ENCODE results near the gene CPZ.

Gene CPZ

GRCh38 chr4:8641931-8642650 lies 49.5 kb downstream of the CPZ start:
- DNase-seq (ENCODE audit: extremely low read depth, insufficient read length), result no peak
- H3K27me3 ChIP-seq (replicated peaks; ENCODE audit: control insufficient read depth, insufficient read depth, low read length), result no peaks in the 10 kb centered on the region; the same call in none of the 2 replicates
- TF ChIP-seq CTCF (IDR thresholded peaks at IDR 0.05; ENCODE audit: insufficient read depth, low read length, poor library complexity, severe bottlenecking), result no peak
- H3K4me3 ChIP-seq (replicated peaks; ENCODE audit: low read depth, low read length), result no peak overlapping the region
- no peaks in the 10 kb centered on the region for H3K36me3 ChIP-seq (ENCODE audit: control insufficient read depth, insufficient read depth, low read length)

- no peaks in the 10 kb centered on the region for H3K36me3 ChIP-seq (ENCODE audit: control insufficient read depth, insufficient read depth, low read length)
- H3K4me3 ChIP-seq (replicated peaks; ENCODE audit: low read depth, low read length), result no peak overlapping the region
- H3K27me3 ChIP-seq (replicated peaks; ENCODE audit: control insufficient read depth, insufficient read depth, low read length), result no peaks in the 10 kb centered on the region; the same call in none of the 2 replicates
- no peak for TF ChIP-seq CTCF (IDR thresholded peaks at IDR 0.05; ENCODE audit: insufficient read depth, low read length, poor library complexity, severe bottlenecking)
- no peak for DNase-seq (ENCODE audit: extremely low read depth, insufficient read length)
These were observed 50.2 kb downstream of the CPZ start for GRCh38 chr4:8642651-8643321.

GRCh38 chr4:8643441-8643840 lies 50.9 kb downstream of the CPZ start:
- TF ChIP-seq CTCF (IDR thresholded peaks at IDR 0.05; ENCODE audit: insufficient read depth, low read length, poor library complexity, severe bottlenecking), result no peak
- Histone ChIP-seq H3K36me3 (ENCODE audit: control insufficient read depth, insufficient read depth, low read length) (no peaks in the 10 kb centered on the region), H3K27me3 (replicated peaks; ENCODE audit: control insufficient read depth, insufficient read depth, low read length) (no peaks in the 10 kb centered on the region; the same call in none of the 2 replicates), H3K4me3 (replicated peaks; ENCODE audit: low read depth, low read length) (no peak overlapping the region)
- no peak for DNase-seq (ENCODE audit: extremely low read depth, insufficient read length)

GRCh38 chr4:8643986-8644385 lies 51.4 kb downstream of the CPZ start:
- DNase-seq (ENCODE audit: extremely low read depth, insufficient read length), result no peak
- TF ChIP-seq CTCF (IDR thresholded peaks at IDR 0.05; ENCODE audit: insufficient read depth, low read length, poor library complexity, severe bottlenecking), result no peak
- Histone ChIP-seq H3K36me3 (ENCODE audit: control insufficient read depth, insufficient read depth, low read length) (no peaks in the 10 kb centered on the region), H3K4me3 (replicated peaks; ENCODE audit: low read depth, low read length) (no peak overlapping the region), H3K27me3 (replicated peaks; ENCODE audit: control insufficient read depth, insufficient read depth, low read length) (no peaks in the 10 kb centered on the region; the same call in none of the 2 replicates)

GRCh38 chr4:8644461-8644891 lies 51.9 kb downstream of the CPZ start:
- Histone ChIP-seq H3K4me3 (replicated peaks; ENCODE audit: low read depth, low read length) (no peak overlapping the region), H3K36me3 (ENCODE audit: control insufficient read depth, insufficient read depth, low read length) (no peaks in the 10 kb centered on the region), H3K27me3 (replicated peaks; ENCODE audit: control insufficient read depth, insufficient read depth, low read length) (no peaks in the 10 kb centered on the region; the same call in none of the 2 replicates)
- DNase-seq (ENCODE audit: extremely low read depth, insufficient read length), result no peak
- TF ChIP-seq CTCF (IDR thresholded peaks at IDR 0.05; ENCODE audit: insufficient read depth, low read length, poor library complexity, severe bottlenecking), result no peak

All from GM06990 (cell line).